ENCODE data around the gene POGLUT2.

Gene POGLUT2

DNA sequence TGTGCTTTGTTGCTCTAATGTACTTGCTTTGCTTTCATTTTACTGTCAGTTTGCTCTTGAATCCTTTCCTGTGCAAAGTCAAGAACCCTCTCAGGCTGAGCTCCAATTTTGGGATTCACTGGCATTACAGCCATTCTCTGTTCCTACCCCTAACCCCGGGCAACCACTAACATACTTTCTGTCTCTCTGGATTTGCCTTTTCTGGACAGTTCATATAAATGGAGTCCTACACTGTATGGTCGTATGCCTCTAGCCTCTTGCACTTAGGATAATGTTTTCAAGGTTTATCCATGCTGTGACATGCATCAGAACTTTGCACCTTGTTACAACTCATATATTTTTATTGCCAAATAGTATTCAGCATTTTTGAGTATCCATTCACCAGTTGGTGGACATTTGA, 22.5 kb downstream of the POGLUT2 start:
- Histone ChIP-seq H3K36me3 (ENCODE audit: control insufficient read depth, insufficient read depth, low read length, severe bottlenecking) (no peaks in the 10 kb centered on the region), H3K4me1 (ENCODE audit: control insufficient read depth, insufficient read depth, low read length) (peaks cover 4% of the 10 kb centered on the region), H3K9me3 (ENCODE audit: control insufficient read depth, low read length) (no peaks in the 10 kb centered on the region), H3K27me3 (replicated peaks; ENCODE audit: control insufficient read depth, insufficient read depth, low read length) (no peaks in the 10 kb centered on the region), H3K9ac (ENCODE audit: low read length) (no peak overlapping the region), H3K4me3 (ENCODE audit: low read length) (no peak overlapping the region)
- DNase-seq (ENCODE audit: low read depth): no peak

DNA sequence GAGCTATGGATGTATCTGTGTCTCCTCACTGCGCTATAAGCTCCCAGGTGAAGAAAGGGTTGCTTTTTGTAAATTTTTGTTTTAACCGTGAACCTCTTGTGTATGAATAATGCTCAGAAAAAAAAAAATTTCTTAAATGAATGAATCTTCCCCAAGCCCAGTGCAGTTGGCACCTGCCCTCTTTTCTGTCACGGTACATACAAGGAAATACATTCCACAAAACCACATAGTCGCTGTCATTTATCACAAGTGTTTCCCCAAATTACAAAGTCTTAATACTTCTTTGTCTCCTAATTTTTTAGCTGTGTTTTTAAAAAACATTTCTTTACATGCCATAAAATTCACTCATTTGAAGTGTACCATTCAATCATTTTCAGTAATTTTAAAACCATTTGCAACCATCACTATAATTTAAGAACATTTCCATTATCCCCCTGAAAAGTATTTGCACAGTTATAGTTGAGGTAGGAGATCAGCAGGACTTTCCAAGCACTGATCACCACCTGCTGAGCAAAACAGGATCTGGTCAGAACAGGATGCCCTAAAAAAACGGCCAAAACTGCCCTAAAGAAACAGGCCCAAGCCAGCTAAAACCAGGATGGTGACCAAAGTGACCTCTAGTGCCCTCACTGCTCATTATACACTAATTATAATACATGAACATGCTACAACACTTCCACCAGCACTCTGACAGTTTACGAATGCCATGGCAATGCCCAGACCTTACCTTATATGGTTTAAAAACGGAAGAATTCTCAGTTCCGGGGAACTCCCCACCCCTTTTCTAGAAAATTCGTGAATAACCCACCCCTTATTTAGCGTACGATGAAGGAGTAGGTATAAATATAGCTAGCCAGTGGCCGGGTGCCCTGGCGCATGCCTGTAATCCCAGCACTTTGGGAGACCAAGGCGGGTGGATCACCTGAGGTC, 23.9 kb downstream of the POGLUT2 start:
- Histone ChIP-seq H3K4me1 (ENCODE audit: control insufficient read depth, insufficient read depth, low read length) (peaks cover 4% of the 10 kb centered on the region), H3K27me3 (replicated peaks; ENCODE audit: control insufficient read depth, insufficient read depth, low read length) (no peaks in the 10 kb centered on the region), H3K9ac (ENCODE audit: low read length) (no peak overlapping the region), H3K36me3 (ENCODE audit: control insufficient read depth, insufficient read depth, low read length, severe bottlenecking) (no peaks in the 10 kb centered on the region), H3K9me3 (ENCODE audit: control insufficient read depth, low read length) (no peaks in the 10 kb centered on the region), H3K4me3 (ENCODE audit: low read length) (no peak overlapping the region)
- no peak for DNase-seq (ENCODE audit: low read depth)

DNA sequence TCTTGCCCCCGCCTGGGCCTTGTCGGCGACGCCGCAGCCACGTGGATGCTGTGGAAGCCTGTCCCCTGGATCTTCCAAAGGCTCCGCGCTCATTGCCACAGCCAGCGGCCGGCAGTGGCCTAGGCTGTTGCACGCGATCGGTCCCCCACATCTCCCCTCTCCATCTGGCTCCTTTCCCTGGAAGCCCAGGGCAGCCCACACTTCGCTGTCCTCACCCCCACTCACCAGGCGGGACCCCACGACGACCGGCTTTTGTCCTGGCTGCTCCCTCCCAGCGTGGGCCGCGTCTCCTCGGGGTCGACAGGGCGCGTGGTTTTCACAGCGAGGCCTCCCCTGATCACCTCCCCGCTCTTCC, 24.6 kb downstream of the POGLUT2 start:
- peaks cover 4% of the 10 kb centered on the region for H3K4me1 ChIP-seq (ENCODE audit: control insufficient read depth, insufficient read depth, low read length)
- H3K4me3 ChIP-seq (ENCODE audit: low read length): peak overlapping the region; percentile 86
- no peaks in the 10 kb centered on the region for H3K36me3 ChIP-seq (ENCODE audit: control insufficient read depth, insufficient read depth, low read length, severe bottlenecking)
- peak overlapping the region; percentile 94 for H3K9ac ChIP-seq (ENCODE audit: low read length)
- no peak for DNase-seq (ENCODE audit: low read depth)
- H3K9me3 ChIP-seq (ENCODE audit: control insufficient read depth, low read length): no peaks in the 10 kb centered on the region
- no peaks in the 10 kb centered on the region for H3K27me3 ChIP-seq (replicated peaks; ENCODE audit: control insufficient read depth, insufficient read depth, low read length)

DNA sequence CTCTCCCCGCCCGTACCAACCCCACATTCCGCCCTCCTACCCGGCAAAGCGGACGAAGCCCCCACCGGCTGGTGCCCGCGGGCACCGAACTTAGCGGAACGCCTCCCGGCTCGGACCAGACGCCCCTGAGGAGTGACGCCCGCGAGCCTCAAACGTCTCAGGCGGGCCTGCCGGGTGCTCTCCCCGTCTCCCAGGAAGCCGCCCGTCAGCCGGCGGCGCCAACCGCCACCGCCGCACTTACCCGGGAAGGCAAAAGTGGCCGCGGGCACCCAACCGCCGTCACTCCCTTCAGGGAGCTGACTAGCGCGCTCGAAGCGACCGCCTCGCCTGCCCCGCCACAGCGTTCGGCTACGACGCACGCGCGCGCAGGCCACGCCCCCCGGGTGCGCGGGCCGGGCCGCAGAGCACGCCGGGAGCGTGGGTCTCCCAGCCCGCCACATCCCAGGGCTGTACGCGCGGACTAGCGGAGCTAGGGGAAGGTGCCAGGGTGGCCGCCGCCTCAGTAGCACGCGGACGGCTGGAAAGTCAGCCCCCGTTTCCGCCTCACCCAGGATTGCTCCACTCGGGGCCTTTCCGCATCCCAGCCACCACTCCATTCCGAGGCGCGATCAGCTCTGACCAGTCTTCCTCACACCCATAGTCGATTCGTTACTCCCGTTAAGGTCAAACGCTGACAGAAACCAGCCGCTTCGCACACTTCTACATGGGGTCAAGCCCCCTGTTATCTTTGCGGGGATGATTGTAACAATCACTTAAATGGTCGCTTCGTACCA, 25.1 kb downstream of the POGLUT2 start, which contains the start of gene TEX30:
TEX30 (minus strand) TSS at position 346 of the 773 bp plus-strand sequence. CDS start 3,760 bp downstream, outside the sequence.
- Histone ChIP-seq H3K27me3 (replicated peaks; ENCODE audit: control insufficient read depth, insufficient read depth, low read length) (no peaks in the 10 kb centered on the region), H3K4me1 (ENCODE audit: control insufficient read depth, insufficient read depth, low read length) (peaks cover 4% of the 10 kb centered on the region), H3K9ac (ENCODE audit: low read length) (peak within 1 kb of the TSS; percentile 94), H3K4me3 (ENCODE audit: low read length) (peak within 1 kb of the TSS; percentile 86), H3K36me3 (ENCODE audit: control insufficient read depth, insufficient read depth, low read length, severe bottlenecking) (no peaks in the 10 kb centered on the region), H3K9me3 (ENCODE audit: control insufficient read depth, low read length) (no peaks in the 10 kb centered on the region)
- peak; percentile 94 for DNase-seq (ENCODE audit: low read depth)

DNA sequence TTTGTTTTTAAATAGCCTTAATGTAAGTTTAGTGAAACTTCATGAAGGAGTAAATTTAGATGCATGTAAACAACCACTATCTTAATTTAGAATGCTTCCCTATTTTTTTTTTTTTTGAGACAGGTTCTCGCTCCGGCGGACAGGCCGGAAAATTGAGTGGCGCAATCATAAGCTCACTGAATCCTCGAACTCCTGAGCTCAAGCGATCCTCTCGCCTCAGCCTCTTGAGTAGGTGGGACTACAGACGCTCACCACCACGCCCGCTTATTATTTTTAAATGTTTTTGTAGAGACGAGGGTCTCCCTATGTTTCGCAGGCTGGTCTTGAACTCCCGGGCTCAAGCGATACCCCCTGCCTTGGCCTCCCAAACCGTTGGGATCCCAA, 26.7 kb downstream of the POGLUT2 start:
- no peaks in the 10 kb centered on the region for H3K27me3 ChIP-seq (replicated peaks; ENCODE audit: control insufficient read depth, insufficient read depth, low read length)
- peak overlapping the region; percentile 86 for H3K4me3 ChIP-seq (ENCODE audit: low read length)
- peaks cover 6% of the 10 kb centered on the region for H3K4me1 ChIP-seq (ENCODE audit: control insufficient read depth, insufficient read depth, low read length)
- H3K36me3 ChIP-seq (ENCODE audit: control insufficient read depth, insufficient read depth, low read length, severe bottlenecking): no peaks in the 10 kb centered on the region
- DNase-seq (ENCODE audit: low read depth): no peak
- no peaks in the 10 kb centered on the region for H3K9me3 ChIP-seq (ENCODE audit: control insufficient read depth, low read length)
- peak overlapping the region; percentile 94 for H3K9ac ChIP-seq (ENCODE audit: low read length)

DNA sequence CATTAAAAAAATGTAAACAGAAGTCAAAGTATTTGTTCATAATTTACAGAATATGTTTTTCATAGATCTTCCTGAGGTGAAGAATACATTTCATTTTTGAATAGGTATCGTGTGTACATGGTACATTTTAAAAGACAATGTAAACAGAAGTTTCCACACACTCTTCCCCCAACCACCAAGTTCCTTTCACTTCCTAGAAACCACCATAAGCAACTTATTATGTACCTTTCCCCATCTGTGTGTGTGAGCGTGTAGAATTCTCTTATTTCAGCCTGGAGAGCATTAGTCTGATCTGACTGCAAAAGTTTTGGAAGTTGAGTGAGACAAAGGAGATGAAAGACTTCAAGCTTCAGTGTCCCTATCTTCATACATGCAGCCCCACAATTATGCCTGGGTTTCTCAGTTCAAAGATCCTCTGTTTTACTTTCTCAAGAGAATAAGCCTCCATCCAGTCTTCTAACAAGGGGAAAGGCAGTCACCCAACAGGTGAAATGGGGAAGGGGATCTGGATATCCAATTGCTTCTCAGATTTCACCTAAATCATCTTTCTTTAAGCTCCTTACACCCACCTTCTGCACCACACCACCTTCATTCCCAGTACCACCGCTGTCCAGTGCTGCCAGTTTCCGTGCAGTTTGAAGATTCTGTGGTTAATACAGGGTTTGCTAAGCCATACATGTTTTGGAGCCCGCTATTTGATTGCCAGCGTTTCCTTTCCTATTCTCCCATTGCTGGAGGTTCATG, 27.3 kb downstream of the POGLUT2 start:
- peaks cover 10% of the 10 kb centered on the region for H3K4me1 ChIP-seq (ENCODE audit: control insufficient read depth, insufficient read depth, low read length)
- DNase-seq (ENCODE audit: low read depth): no peak
- H3K4me3 ChIP-seq (ENCODE audit: low read length): no peak overlapping the region
- H3K27me3 ChIP-seq (replicated peaks; ENCODE audit: control insufficient read depth, insufficient read depth, low read length): no peaks in the 10 kb centered on the region
- peaks cover under 1% of the 10 kb centered on the region for H3K36me3 ChIP-seq (ENCODE audit: control insufficient read depth, insufficient read depth, low read length, severe bottlenecking)
- H3K9me3 ChIP-seq (ENCODE audit: control insufficient read depth, low read length): no peaks in the 10 kb centered on the region
- no peak overlapping the region for H3K9ac ChIP-seq (ENCODE audit: low read length)

DNA sequence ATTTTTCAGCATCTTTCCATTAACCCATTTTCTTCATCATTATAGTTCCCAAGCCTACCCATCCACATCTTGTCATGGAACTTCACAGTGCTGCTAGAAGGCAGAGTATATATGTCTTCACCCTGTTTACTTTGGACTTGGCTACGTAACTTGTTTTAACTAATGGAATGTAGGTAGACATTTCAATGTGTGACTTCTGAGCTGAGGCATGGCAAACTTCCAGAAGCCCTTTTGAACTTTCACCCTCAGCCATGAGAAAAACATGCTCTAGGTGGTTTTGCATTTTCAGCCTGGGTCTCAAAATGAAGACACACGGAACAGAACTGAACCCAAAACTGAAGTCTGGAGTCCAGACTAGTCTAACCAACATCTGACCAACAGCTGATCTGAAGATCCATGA, 28.3 kb downstream of the POGLUT2 start:
- no peak for DNase-seq (ENCODE audit: low read depth)
- no peak overlapping the region for H3K9ac ChIP-seq (ENCODE audit: low read length)

DNA sequence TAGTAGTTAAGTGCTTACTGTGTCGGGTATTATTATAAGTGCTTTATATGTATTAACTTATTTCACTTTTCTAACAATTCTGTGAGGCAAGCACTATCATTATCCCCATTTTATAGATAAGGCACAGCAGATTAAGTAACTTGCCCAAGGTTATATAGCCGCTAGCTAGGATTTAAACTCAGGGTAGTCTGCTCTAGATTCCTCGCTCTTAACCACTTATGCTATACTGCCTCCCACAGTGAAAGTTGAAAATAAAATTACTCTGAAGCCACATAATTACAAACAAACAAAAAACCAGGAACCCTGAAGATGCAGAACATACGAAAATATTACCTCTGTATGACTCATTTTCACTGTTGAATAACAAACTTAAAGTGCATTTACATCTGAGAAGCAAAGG, 29.1 kb downstream of the POGLUT2 start:
- Histone ChIP-seq H3K4me1 (ENCODE audit: control insufficient read depth, insufficient read depth, low read length) (peaks cover 12% of the 10 kb centered on the region), H3K9me3 (ENCODE audit: control insufficient read depth, low read length) (no peaks in the 10 kb centered on the region), H3K4me3 (ENCODE audit: low read length) (no peak overlapping the region), H3K27me3 (replicated peaks; ENCODE audit: control insufficient read depth, insufficient read depth, low read length) (no peaks in the 10 kb centered on the region), H3K9ac (ENCODE audit: low read length) (no peak overlapping the region), H3K36me3 (ENCODE audit: control insufficient read depth, insufficient read depth, low read length, severe bottlenecking) (peaks cover 8% of the 10 kb centered on the region)
- peak; percentile 26 for DNase-seq (ENCODE audit: low read depth)

More for the DNA sequence above, 28.3 kb downstream of the POGLUT2 start:
- no peak overlapping the region for H3K4me3 ChIP-seq (ENCODE audit: low read length)
- H3K27me3 ChIP-seq (replicated peaks; ENCODE audit: control insufficient read depth, insufficient read depth, low read length): no peaks in the 10 kb centered on the region
- peaks cover 12% of the 10 kb centered on the region for H3K4me1 ChIP-seq (ENCODE audit: control insufficient read depth, insufficient read depth, low read length)
- H3K9me3 ChIP-seq (ENCODE audit: control insufficient read depth, low read length): no peaks in the 10 kb centered on the region
- peaks cover 8% of the 10 kb centered on the region for H3K36me3 ChIP-seq (ENCODE audit: control insufficient read depth, insufficient read depth, low read length, severe bottlenecking)

DNA sequence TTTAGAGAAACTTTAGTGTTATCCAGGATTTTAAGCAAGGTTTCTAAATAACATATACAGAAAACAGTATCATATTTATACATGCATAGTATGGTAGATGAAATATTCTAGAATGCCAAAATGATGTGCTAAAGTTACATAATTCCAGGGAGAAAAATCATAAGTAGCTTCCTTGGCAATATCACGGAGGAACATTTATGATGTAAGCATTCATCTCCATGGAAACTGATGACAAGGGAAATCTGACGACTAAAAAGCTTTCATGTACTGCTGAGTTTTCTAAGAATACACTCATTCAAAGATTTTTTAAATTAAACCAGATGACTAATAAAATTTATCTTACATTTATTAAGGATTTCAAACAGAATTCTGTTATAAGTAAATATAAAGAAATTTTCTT, 29.9 kb downstream of the POGLUT2 start:
- H3K4me3 ChIP-seq (ENCODE audit: low read length): no peak overlapping the region
- H3K9me3 ChIP-seq (ENCODE audit: control insufficient read depth, low read length): no peaks in the 10 kb centered on the region
- no peak for DNase-seq (ENCODE audit: low read depth)
- no peaks in the 10 kb centered on the region for H3K27me3 ChIP-seq (replicated peaks; ENCODE audit: control insufficient read depth, insufficient read depth, low read length)
- H3K4me1 ChIP-seq (ENCODE audit: control insufficient read depth, insufficient read depth, low read length): peaks cover 9% of the 10 kb centered on the region
- H3K36me3 ChIP-seq (ENCODE audit: control insufficient read depth, insufficient read depth, low read length, severe bottlenecking): peaks cover 8% of the 10 kb centered on the region
- no peak overlapping the region for H3K9ac ChIP-seq (ENCODE audit: low read length)

DNA sequence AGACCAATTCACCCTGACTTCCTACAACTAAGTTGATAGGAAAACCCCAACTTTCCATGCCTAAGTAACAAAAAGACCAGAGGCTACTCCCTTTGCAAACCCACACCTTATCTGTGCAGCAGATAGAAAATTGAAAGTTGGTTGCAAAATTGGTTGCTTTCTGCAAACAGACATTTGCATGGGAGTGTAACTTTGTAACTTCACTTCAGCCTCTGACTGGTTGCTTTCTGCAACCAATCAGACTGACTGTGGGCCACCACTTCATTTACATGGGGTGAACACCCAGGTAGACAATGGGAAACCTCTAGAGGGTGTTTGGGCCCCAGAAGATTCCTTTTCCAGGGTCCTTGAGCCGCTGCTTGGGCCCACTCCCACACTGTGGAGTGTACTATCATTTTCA, 35.0 kb downstream of the POGLUT2 start:
- Histone ChIP-seq H3K9ac (ENCODE audit: low read length) (no peak overlapping the region), H3K4me3 (ENCODE audit: low read length) (no peak overlapping the region), H3K36me3 (ENCODE audit: control insufficient read depth, insufficient read depth, low read length, severe bottlenecking) (peaks cover 8% of the 10 kb centered on the region), H3K4me1 (ENCODE audit: control insufficient read depth, insufficient read depth, low read length) (peaks cover 8% of the 10 kb centered on the region), H3K27me3 (replicated peaks; ENCODE audit: control insufficient read depth, insufficient read depth, low read length) (no peaks in the 10 kb centered on the region), H3K9me3 (ENCODE audit: control insufficient read depth, low read length) (no peaks in the 10 kb centered on the region)
- no peak for DNase-seq (ENCODE audit: low read depth)

DNA sequence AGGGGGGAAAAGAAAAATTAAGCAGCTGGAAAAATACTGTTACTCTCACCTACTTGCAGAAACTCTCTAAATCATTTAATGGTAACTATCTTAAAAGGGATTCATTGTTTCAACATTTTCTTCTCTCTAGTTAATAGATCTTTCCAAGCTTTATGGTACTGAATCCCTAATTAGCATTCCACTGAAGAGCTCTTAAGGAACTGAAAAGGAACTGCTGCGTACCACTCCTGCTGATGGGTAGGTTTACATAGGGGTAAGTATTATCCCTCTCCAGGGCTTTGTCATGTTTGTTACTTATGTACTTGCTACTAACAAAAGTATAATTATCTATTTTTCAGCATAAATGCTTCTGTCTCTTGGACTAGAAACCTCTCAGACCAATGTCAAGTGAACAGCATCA, 37.7 kb downstream of the POGLUT2 start:
- Histone ChIP-seq H3K9ac (ENCODE audit: low read length) (no peak overlapping the region), H3K27me3 (replicated peaks; ENCODE audit: control insufficient read depth, insufficient read depth, low read length) (no peaks in the 10 kb centered on the region), H3K4me3 (ENCODE audit: low read length) (no peak overlapping the region), H3K36me3 (ENCODE audit: control insufficient read depth, insufficient read depth, low read length, severe bottlenecking) (peaks cover 4% of the 10 kb centered on the region), H3K9me3 (ENCODE audit: control insufficient read depth, low read length) (no peaks in the 10 kb centered on the region), H3K4me1 (ENCODE audit: control insufficient read depth, insufficient read depth, low read length) (no peaks in the 10 kb centered on the region)
- DNase-seq (ENCODE audit: low read depth): no peak
